Aorta (tissue), 5 donors: Measurements from ENCODE around the gene NFYA. TPM values are rescaled to one million over a fixed set of nuclear protein-coding genes. Genes with fewer than 3 reads are reported as not detected.

Experiments used
- ATAC-seq: fragments of 200-7000 bp; cut with Tn5 transposase; one replicate; pipeline ENCODE4 v1.9.1; 2022; ENCODE audit warnings: moderate library complexity; ENCODE audit not compliant: low FRiP score
- DNase-seq, 2 donors: peaks; one replicate each; pipeline ENCODE4 v3.0.0-alpha.2; 2020
- H3K27ac ChIP-seq, 2 donors: one replicate each; pipeline ENCODE4 v1.5.1; 2013; ENCODE audit warnings: low read length in 2 of 2, mild to moderate bottlenecking in 2 of 2, moderate library complexity in 2 of 2, control low read depth in 1 of 2, inconsistent platforms in 1 of 2, low read depth in 1 of 2
- H3K27me3 ChIP-seq, 2 donors: one replicate each; pipeline ENCODE4 v1.6.1; 2013; ENCODE audit warnings: control low read depth in 1 of 2, low read length in 1 of 2, mild to moderate bottlenecking in 1 of 2, moderate library complexity in 1 of 2; ENCODE audit not compliant: insufficient read depth in 2 of 2, control insufficient read depth in 1 of 2
- H3K36me3 ChIP-seq, 2 donors: one replicate each; pipeline ENCODE4 v1.6.1; 2013; ENCODE audit warnings: control low read depth in 1 of 2, low read length in 1 of 2, mild to moderate bottlenecking in 1 of 2; ENCODE audit not compliant: insufficient read depth in 2 of 2, control insufficient read depth in 1 of 2
- H3K4me1 ChIP-seq, 2 donors: one replicate each; pipeline ENCODE4 v1.6.1; 2013; ENCODE audit warnings: low read length in 2 of 2, control low read depth in 1 of 2, mild to moderate bottlenecking in 1 of 2, moderate library complexity in 1 of 2; ENCODE audit not compliant: insufficient read depth in 2 of 2, control insufficient read depth in 1 of 2
- H3K4me3 ChIP-seq, 2 donors: one replicate each; pipeline ENCODE4 v1.5.1; 2013; ENCODE audit warnings: low read length in 2 of 2, control low read depth in 1 of 2, mild to moderate bottlenecking in 1 of 2
- H3K9me3 ChIP-seq: one replicate; pipeline ENCODE4 v1.6.1; 2013; ENCODE audit warnings: mild to moderate bottlenecking, low read length; ENCODE audit not compliant: control insufficient read depth
- WGBS, 2 donors: extraction: QIAGEN DNeasy Blood & Tissue Kit; methylation state at CpG; one replicate each; pipeline ENCODE4 v1.1.7; 2013; 5-methylcytosine and 5-hydroxymethylcytosine counted together
- intact Hi-C, 2 donors: fragments of 100-400 bp; cut with DNase I; formaldehyde crosslinking; loops; one replicate each; pipeline versions ENCODE4 v1.14.2 to v1.15.0; 2022
- polyA plus RNA-seq, 2 donors: library from polyadenylated mRNA; stranded (reverse); fragments of 200-250 nt; gene quantifications; one replicate each; pipeline ENCODE4 v1.2.3, GENCODE V29; 2013
- total RNA-seq, 2 donors: library from RNA; stranded (reverse); fragmentation: NEBNext Ultra II Directional; extraction: Animal tissue kit (Norgen Biotek cat#: 25700); gene quantifications; one replicate each; pipeline ENCODE4 v1.2.1, GENCODE V29; 2021
- donor health status: healthy with polysubstance abuse.
- donor health status: Bipolar disorder and iron deficiency.
- donor health status: DM: no; HTN: no; CAD: no.
- donor health status: DM: no; HTN: no; CAD: no.
- donor health status: DM: yes; HTN: yes; CAD: no.

NFYA gene
- total and polyA plus RNA-seq, 4 donors = 5.6 to 18.6 (median 10.0) TPM

DNA sequence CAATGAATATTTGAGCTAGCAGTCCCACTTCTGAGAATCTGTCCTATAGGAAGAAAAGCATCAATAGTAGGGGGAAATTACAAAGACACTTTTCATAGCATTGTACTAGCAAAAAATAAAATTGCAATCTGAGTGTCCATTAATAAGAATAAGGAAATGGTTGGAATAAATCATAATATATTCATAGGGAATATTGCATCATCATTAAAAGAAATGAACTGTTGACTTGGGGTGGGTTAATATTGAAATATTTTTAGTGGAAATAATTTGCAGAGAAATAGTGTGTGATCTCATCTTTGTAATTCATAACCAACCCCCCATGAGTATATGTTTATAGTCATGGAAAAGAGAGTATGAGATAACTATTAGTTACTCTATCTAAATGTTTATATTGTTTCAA is 12.4 kb downstream of the NFYA start:
- Histone ChIP-seq H3K4me1 (no peaks in the 10 kb centered on the region), H3K9me3 (no peaks in the 10 kb centered on the region), H3K4me3 (no peak overlapping the region), H3K36me3 (peaks cover 2 to 7% of the 10 kb centered on the region in 2 donors), H3K27ac (no peak overlapping the region), H3K27me3 (no peaks in the 10 kb centered on the region)
- DNase-seq (no peak), ATAC-seq (no peak)
- intact Hi-C loops = no loop called here

DNA sequence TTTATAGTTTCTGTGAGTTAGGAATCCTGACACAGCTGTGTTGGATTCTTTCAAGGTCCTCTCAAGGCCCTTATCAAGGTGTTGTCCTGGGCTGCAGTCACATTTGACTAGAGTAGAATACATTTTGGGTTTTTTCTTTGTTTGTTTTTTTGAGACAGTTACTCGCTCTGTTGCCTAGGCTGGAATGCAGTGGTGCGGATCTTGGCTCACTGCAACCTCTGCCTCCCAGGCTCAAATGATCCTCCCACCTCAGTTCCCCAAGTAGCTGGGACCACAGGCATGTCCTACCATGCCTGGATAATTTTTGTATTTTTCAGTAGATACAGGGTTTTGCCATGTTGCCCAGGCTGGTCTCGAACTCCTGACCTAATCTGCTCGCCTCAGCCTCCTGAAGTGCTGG is 15.7 kb downstream of the NFYA start:
- Histone ChIP-seq H3K36me3 (peaks cover 5 to 6% of the 10 kb centered on the region in 2 donors), H3K9me3 (no peaks in the 10 kb centered on the region), H3K27ac (no peak overlapping the region), H3K4me1 (no peaks in the 10 kb centered on the region), H3K4me3 (no peak overlapping the region), H3K27me3 (no peaks in the 10 kb centered on the region)
- intact Hi-C loops = no loop called here
- DNase-seq = no peak
- ATAC-seq = no peak
- WGBS, 2 donors = 80% methylated on average over 4 of the region's 4 CpGs

DNA sequence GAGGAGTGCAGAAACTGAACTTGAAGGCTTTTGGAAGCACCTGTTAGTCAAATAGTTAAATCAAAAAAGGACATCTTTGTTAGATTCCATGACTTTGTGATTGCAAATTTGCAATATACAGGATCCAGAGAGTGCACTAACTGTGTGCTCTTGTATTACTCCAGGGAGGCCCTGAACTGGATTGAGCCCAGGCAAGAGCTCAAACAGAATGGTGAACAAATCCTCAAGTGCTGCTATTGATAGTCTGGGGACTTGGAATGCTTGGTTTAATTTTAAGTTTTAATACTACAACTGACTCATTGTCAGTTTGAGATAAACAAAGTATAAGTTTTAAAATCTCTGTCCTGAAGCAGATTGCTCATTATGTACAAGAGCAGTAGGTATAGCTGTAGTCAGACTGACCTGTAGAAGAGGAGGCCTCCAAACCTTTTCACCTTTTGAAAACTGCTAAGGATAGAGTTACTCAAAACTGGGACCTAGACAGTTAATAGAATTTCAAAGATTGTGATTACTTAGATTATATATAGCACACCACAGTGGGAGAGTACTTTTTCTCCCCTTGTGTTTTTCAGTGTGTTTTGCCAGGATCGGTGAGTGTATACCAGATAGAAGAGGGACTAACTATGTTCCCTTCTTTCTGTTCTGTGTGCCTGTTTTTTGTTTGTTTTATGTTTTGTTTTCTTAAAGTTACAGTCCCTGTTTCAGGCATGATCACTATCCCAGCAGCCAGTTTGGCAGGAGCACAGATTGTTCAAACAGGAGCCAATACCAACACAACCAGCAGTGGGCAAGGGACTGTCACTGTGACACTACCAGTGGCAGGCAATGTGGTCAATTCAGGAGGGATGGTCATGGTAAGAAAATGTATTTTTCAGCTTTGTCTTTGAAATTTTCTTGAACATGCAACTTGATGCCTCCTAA is 18.3 kb downstream of the NFYA start:
- Histone ChIP-seq H3K9me3 (no peaks in the 10 kb centered on the region), H3K27me3 (no peaks in the 10 kb centered on the region), H3K4me3 (no peak overlapping the region), H3K4me1 (no peaks in the 10 kb centered on the region), H3K36me3 (peaks cover 5 to 10% of the 10 kb centered on the region in 2 donors), H3K27ac (no peak overlapping the region)
- DNase-seq (no peak), ATAC-seq (no peak)
- 3 to 6% methylated on average over 1 of the region's 1 CpG for WGBS, 2 donors
- intact Hi-C loops = no loop called here

DNA sequence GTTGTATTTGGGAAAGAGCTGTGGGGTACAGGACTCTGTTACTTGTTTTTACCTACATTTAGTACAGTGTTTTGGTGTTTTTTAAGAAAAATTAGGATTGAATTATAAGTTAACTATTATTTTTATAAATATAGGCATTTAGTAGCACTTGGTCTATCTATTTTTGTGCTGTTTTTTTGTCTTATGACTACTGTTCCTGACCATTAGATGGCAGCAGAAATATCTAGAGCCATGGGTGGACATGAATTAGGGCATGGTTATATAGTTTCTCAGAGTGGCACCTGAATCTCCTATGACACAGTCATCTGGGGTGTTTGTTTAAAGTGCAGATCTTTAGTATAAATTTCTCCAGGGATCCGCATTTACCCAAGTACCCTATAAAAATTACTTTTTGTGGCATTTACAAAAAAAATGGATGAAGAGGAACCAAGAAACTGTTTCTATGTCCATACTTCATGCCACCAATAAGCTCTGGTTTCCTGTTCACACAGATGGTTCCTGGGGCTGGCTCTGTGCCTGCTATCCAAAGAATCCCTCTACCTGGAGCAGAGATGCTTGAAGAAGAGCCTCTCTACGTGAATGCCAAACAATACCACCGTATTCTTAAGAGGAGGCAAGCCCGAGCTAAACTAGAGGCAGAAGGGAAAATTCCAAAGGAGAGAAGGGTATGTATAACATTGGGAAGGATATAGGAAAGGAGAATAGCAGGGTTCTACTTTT is 19.8 kb downstream of the NFYA start:
- WGBS, 2 donors = 92 to 96% methylated on average over 4 of the region's 4 CpGs
- intact Hi-C loops = no loop called here

DNA sequence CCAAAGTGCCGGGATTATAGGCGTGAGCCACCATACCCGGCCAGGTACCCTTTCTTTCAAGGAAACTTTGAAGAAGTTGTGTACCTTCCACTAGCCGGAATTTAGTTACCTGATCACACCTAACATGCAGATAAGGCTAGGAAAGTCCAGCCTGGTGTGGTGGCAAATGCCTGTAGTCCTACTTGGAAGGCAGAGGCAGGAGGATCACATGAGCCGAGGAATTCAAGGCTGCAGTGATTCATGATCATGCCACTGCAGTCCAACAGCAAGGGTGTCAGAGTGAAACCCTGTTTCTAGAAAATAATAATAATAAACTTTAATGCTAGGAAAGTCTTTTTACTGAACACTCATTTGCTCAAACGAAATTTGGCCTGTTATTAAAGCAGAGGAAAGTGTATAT is 21.0 kb downstream of the NFYA start:
- H3K4me3 ChIP-seq = no peak overlapping the region
- ATAC-seq = no peak
- no peak overlapping the region for H3K27ac ChIP-seq
- no peak for DNase-seq
- intact Hi-C loops = no loop called here
- H3K9me3 ChIP-seq = no peaks in the 10 kb centered on the region
- no peaks in the 10 kb centered on the region for H3K27me3 ChIP-seq
- 91 to 95% methylated on average over 6 of the region's 6 CpGs for WGBS, 2 donors
- H3K36me3 ChIP-seq = peaks cover 10 to 11% of the 10 kb centered on the region in 2 donors
- H3K4me1 ChIP-seq = peaks cover 1 to 7% of the 10 kb centered on the region in 2 donors

More for the DNA sequence above, 19.8 kb downstream of the NFYA start:
- no peak for DNase-seq
- Histone ChIP-seq H3K27ac (no peak overlapping the region), H3K27me3 (no peaks in the 10 kb centered on the region), H3K36me3 (peaks cover 9 to 11% of the 10 kb centered on the region in 2 donors), H3K4me3 (no peak overlapping the region), H3K9me3 (no peaks in the 10 kb centered on the region), H3K4me1 (peaks cover 0 to 3% of the 10 kb centered on the region in 2 donors)
- ATAC-seq = no peak

DNA sequence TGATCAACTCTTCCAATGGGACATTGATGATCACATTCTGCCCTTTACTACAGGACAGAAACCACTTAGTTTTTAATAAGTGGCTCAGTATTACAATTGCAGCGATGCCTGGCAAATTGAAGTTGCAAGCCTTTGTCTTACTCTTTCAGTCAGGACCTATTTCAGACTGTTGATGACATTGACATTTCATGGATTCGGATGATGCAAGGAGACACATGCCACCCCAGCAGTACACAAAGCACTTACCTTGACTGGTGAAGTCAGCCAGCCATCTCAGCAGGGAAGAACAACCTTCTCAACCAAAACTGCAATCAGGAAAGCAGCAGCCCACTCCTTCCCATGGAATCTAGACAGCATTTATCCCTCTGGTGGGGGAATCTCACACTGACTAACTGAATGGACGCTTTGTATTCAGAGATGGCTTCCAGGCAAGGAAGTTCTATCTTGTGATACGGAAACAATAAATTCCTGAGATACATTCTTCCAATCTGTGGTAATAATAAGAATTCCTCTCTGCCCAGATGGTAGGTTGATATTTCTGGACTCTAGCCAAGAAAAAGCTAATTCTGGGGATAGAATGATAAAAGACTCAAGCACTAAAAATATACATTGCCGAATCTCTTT is 24.8 kb downstream of the NFYA start:
- no peak for DNase-seq
- Histone ChIP-seq H3K27ac (peak overlapping the region; percentile 25 to 29), H3K9me3 (no peaks in the 10 kb centered on the region), H3K27me3 (no peaks in the 10 kb centered on the region), H3K36me3 (peaks cover 5 to 6% of the 10 kb centered on the region in 2 donors), H3K4me1 (peaks cover 1 to 8% of the 10 kb centered on the region in 2 donors), H3K4me3 (no peak overlapping the region)
- 48 to 52% methylated on average over 5 of the region's 5 CpGs for WGBS, 2 donors
- no peak for ATAC-seq
- intact Hi-C loops = no loop called here

DNA sequence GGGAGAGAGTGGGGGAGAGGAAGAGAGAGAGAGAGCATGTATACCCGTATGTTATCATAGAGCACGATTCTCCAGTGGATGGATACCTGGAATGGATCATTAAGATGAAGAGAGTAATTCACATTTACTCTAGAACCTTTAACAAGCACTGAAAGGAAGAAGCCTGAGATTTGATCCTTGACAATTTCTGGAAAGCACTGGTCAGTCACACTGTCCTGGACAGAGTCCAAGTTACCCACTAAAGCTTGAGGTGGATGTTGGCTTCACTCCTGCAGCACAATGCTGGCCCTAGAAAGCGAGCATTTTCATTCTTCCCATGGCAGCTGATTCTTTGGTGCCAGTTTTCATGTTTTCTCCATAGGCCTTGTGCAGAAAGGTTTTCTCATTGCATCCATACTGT is 25.6 kb downstream of the NFYA start:
- peaks cover 1 to 8% of the 10 kb centered on the region in 2 donors for H3K4me1 ChIP-seq
- no peak overlapping the region for H3K4me3 ChIP-seq
- DNase-seq = no peak
- intact Hi-C loops = no loop called here
- peak overlapping the region in 1 of 2 donors; percentile 29 for H3K27ac ChIP-seq
- WGBS, 2 donors = 6 to 13% methylated on average over 3 of the region's 3 CpGs
- no peaks in the 10 kb centered on the region for H3K9me3 ChIP-seq
- H3K36me3 ChIP-seq = peaks cover 5 to 6% of the 10 kb centered on the region in 2 donors
- ATAC-seq = no peak
- H3K27me3 ChIP-seq = no peaks in the 10 kb centered on the region

DNA sequence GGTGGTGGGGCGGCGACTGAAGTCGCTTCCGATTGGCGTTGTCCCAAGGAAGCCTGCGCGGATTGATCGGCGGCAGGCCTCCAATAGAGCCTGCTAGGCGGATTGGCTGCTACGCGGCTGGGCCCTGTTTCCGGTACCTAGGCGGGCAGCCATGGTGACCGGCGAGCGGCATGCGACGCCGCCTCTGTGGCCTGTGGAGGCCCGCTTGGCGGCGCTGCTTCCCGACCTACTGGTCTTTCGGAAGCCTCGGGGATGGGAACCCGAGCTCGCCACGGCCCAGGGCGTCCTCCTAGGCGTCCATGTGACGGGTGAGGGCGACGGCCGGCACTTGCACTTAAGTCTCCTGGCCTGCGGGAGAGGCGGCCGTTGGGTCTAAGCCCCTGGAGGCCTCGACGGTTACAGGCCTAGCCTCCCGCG is 28.1 kb downstream of the NFYA start:
- 75 to 80% methylated on average over 42 of the region's 42 CpGs for WGBS, 2 donors
- Histone ChIP-seq H3K36me3 (peaks cover 4 to 5% of the 10 kb centered on the region in 2 donors), H3K4me3 (no peak overlapping the region), H3K27me3 (no peaks in the 10 kb centered on the region), H3K27ac (no peak overlapping the region), H3K9me3 (no peaks in the 10 kb centered on the region), H3K4me1 (peaks cover 1 to 8% of the 10 kb centered on the region in 2 donors)
- DNase-seq (peak; percentile 70 to 76), ATAC-seq (no peak)
- intact Hi-C loops = no loop called here
